DMS 273 treated with DMSO at 0.1 percent for 48 hours (cell line): Measurements from ENCODE around the gene SRR.

ENCODE experiments used
- DNase-seq: peaks from one replicate; lab custom pipeline; 2025; lab: John Stamatoyannopoulos, UW

The SRR gene

GRCh38 chr17:2372180-2372579 is 68.4 kb downstream of the SRR start:
- no peak for DNase-seq

GRCh38 chr17:2372681-2373080 is 68.9 kb downstream of the SRR start:
- no peak for DNase-seq

- DNase-seq, result no peak
These were observed 69.4 kb downstream of the SRR start for GRCh38 chr17:2373179-2373578.
